GM12878 (cell line): Measurements from ENCODE around the gene ETHE1. TPM values are rescaled to one million over a fixed set of nuclear protein-coding genes. Genes with fewer than 3 reads are reported as not detected.

Experiments used
- CHD1 ChIP-seq: IDR thresholded peaks from 2 replicates; pipeline ENCODE4 v1.6.1; 2012; ENCODE audit warnings: low read depth, low read length, improper control_type of control experiment
- CHD2 ChIP-seq: IDR thresholded peaks from 2 replicates; pipeline ENCODE4 v1.6.1; 2011; ENCODE audit warnings: low read depth, low read length, improper control_type of control experiment, borderline replicate concordance
- EGR1 ChIP-seq, 2 experiments: IDR thresholded peaks; 1 replicate in 1 of 2; 2 replicates in 1 of 2; pipeline ENCODE4 v1.6.1; 2011 to 2012; ENCODE audit warnings: low read depth in 2 of 2, low read length in 2 of 2, borderline replicate concordance in 1 of 2, mild to moderate bottlenecking in 1 of 2, moderate library complexity in 1 of 2
- IRF4 ChIP-seq: IDR thresholded peaks from 2 replicates; pipeline ENCODE4 v1.6.1; 2011; ENCODE audit warnings: low read depth, low read length
- MXI1 ChIP-seq: fragments of 150-350 bp; IDR thresholded peaks from 2 replicates; pipeline ENCODE4 v1.6.1; 2011; ENCODE audit warnings: low read depth, mild to moderate bottlenecking, inconsistent platforms, low read length, improper control_type of control experiment
- NR2C2 ChIP-seq: IDR thresholded peaks from 2 replicates; pipeline ENCODE4 v1.6.1; 2011; ENCODE audit warnings: borderline replicate concordance, low read depth; ENCODE audit not compliant: control insufficient read depth, insufficient read length
- PAX5 ChIP-seq: IDR thresholded peaks from 2 replicates; pipeline ENCODE4 v1.6.1; 2011; ENCODE audit warnings: low read depth, low read length, borderline replicate concordance
- RBBP5 ChIP-seq: fragments of 200-600 bp; sonication (generic); conservative IDR thresholded peaks from 2 replicates; pipeline ENCODE4 v1.6.1; 2016
- SMAD5 ChIP-seq: IDR thresholded peaks from 2 replicates; pipeline ENCODE4 v1.6.1; 2016; ENCODE audit warnings: antibody characterized with exemption, low read depth
- TARDBP ChIP-seq: IDR thresholded peaks from 2 replicates; pipeline ENCODE4 v1.6.1; 2016; ENCODE audit warnings: borderline replicate concordance
- YBX1 ChIP-seq: fragments of 450-650 bp; IDR thresholded peaks from 2 replicates; pipeline ENCODE4 v1.6.1; 2016; ENCODE audit warnings: antibody characterized with exemption
- polyA plus RNA-seq, 11 experiments: library from polyadenylated mRNA; depleted of rRNA in 4 of 11; unstranded in 6 of 11; stranded (reverse) in 5 of 11; fragments of >200 nt; fragmentation: Nextera tagmentation in 4 of 11; fragmentation: Illumina TruSeq in 1 of 11; extraction: Ambion mirVana in 4 of 11; extraction: Trizol in 1 of 11; gene quantifications; 1 replicate in 1 of 11; 2 replicates in 10 of 11; pipeline versions ENCODE4 v1.2.1 to v1.2.3, GENCODE V29; 2011 to 2016; ENCODE audit warnings: inconsistent platforms in 2 of 11, missing spikeins in 2 of 11, low read depth in 1 of 11
- total RNA-seq, 4 experiments: library from RNA; depleted of rRNA in 3 of 4; stranded (reverse); fragments of >200 nt in 3 of 4; fragmentation: Illumina TruSeq in 1 of 4; extraction: Trizol in 1 of 4; gene quantifications; 2 replicates each; pipeline versions ENCODE4 v1.2.1 to v1.2.3, GENCODE V29; 2013 to 2021
- TF ChIP-seq, protein P1 (sequence below): fragments of 450-650 bp; IDR thresholded peaks from 2 replicates; pipeline ENCODE4 v1.6.1; 2017; ENCODE audit warnings: mild to moderate bottlenecking, moderate library complexity
- TF ChIP-seq, protein P2 (sequence below): fragments of 450-650 bp; formaldehyde crosslinking; IDR thresholded peaks from 2 replicates; pipeline ENCODE4 v1.4.0; 2022; ENCODE audit warnings: mild to moderate bottlenecking, moderate library complexity
- TF ChIP-seq, protein P3 (sequence below): fragments of 450-650 bp; IDR thresholded peaks from 2 replicates; pipeline ENCODE4 v1.6.1; 2017; ENCODE audit warnings: antibody characterized with exemption, mild to moderate bottlenecking, moderate library complexity
- TF ChIP-seq, protein P4 (sequence below): IDR thresholded peaks from 2 replicates; pipeline ENCODE4 v1.6.1; 2011; ENCODE audit warnings: low read depth, low read length, improper control_type of control experiment, borderline replicate concordance

The ETHE1 gene
- total and polyA plus RNA-seq, 10 of the 15 experiments (the other 5 are each of a cell fraction or from before 2014, with no cell fraction given): 22.1 to 155 (median 52.7) TPM

DNA sequence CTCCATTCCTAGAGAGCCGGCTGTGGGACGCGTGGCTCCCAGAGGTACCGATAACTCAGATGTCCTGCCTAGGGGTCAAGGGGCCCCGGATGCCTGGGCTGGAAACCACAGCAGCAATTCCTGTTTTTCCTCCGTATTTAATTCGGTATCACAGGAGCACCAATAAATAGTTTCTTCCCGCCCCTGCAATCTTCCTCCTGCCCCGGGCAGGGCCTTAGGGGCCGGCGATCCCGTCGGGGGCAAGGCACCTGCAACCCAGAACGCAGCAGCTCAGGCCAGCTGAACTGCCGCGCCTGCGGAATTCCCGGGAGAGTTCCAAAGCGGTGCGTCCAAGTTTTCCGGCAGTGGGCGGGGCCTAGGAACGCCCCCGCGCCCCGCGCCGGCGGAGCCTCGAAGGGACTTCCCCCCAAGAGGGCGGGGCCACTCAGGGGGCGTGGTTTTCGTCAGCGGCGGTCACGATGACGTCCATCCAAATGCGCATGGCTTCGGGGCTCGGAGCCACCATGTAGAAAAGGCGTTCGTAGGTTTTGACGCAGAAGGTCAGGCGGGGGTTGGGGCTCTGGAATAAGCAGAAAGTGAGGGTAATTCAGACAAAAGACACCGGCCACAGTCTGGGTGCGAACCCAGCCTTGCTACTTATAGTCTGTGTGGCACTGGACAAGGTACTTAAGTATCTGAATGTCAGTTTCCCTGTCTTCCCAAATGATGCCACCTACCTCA lies 51.9 kb downstream of the ETHE1 start (continued):
- TF ChIP-seq, protein P1, sequence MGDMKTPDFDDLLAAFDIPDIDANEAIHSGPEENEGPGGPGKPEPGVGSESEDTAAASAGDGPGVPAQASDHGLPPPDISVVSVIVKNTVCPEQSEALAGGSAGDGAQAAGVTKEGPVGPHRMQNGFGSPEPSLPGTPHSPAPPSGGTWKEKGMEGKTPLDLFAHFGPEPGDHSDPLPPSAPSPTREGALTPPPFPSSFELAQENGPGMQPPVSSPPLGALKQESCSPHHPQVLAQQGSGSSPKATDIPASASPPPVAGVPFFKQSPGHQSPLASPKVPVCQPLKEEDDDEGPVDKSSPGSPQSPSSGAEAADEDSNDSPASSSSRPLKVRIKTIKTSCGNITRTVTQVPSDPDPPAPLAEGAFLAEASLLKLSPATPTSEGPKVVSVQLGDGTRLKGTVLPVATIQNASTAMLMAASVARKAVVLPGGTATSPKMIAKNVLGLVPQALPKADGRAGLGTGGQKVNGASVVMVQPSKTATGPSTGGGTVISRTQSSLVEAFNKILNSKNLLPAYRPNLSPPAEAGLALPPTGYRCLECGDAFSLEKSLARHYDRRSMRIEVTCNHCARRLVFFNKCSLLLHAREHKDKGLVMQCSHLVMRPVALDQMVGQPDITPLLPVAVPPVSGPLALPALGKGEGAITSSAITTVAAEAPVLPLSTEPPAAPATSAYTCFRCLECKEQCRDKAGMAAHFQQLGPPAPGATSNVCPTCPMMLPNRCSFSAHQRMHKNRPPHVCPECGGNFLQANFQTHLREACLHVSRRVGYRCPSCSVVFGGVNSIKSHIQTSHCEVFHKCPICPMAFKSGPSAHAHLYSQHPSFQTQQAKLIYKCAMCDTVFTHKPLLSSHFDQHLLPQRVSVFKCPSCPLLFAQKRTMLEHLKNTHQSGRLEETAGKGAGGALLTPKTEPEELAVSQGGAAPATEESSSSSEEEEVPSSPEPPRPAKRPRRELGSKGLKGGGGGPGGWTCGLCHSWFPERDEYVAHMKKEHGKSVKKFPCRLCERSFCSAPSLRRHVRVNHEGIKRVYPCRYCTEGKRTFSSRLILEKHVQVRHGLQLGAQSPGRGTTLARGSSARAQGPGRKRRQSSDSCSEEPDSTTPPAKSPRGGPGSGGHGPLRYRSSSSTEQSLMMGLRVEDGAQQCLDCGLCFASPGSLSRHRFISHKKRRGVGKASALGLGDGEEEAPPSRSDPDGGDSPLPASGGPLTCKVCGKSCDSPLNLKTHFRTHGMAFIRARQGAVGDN: peak; percentile 65; the same call in 1 of the 2 replicates
- TF ChIP-seq RBBP5 (no peak), CHD2 (0 out of 2 replicates have a peak, but pooled peaks have one; percentile 17), SMAD5 (no peak), MXI1 (peak; percentile 18; the same call in 1 of the 2 replicates), TARDBP (no peak), IRF4 (no peak), CHD1 (no peak), YBX1 (no peak), EGR1 (IDR thresholded peaks at IDR 0.05; ENCODE audit: borderline replicate concordance in 1 of 2, low read depth in 2 of 2, low read length in 2 of 2) (peak in 1 of 2 experiments; percentile 96; a peak in 2 of 3 replicates), PAX5 (peak; percentile 20; the same call in 1 of the 2 replicates), NR2C2 (no peak)
- TF ChIP-seq, protein P2, sequence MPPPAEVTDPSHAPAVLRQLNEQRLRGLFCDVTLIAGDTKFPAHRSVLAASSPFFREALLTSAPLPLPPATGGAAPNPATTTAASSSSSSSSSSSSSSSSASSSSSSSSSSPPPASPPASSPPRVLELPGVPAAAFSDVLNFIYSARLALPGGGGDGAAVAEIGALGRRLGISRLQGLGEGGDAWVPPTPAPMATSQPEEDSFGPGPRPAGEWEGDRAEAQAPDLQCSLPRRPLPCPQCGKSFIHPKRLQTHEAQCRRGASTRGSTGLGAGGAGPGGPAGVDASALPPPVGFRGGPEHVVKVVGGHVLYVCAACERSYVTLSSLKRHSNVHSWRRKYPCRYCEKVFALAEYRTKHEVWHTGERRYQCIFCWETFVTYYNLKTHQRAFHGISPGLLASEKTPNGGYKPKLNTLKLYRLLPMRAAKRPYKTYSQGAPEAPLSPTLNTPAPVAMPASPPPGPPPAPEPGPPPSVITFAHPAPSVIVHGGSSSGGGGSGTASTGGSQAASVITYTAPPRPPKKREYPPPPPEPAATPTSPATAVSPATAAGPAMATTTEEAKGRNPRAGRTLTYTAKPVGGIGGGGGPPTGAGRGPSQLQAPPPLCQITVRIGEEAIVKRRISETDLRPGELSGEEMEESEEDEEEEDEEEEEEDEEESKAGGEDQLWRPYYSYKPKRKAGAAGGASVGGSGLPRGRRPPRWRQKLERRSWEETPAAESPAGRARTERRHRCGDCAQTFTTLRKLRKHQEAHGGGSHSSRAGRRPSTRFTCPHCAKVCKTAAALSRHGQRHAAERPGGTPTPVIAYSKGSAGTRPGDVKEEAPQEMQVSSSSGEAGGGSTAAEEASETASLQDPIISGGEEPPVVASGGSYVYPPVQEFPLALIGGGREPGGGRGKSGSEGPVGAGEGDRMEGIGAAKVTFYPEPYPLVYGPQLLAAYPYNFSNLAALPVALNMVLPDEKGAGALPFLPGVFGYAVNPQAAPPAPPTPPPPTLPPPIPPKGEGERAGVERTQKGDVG (CRISPR knock-in tag): no peak
- TF ChIP-seq, protein P3, sequence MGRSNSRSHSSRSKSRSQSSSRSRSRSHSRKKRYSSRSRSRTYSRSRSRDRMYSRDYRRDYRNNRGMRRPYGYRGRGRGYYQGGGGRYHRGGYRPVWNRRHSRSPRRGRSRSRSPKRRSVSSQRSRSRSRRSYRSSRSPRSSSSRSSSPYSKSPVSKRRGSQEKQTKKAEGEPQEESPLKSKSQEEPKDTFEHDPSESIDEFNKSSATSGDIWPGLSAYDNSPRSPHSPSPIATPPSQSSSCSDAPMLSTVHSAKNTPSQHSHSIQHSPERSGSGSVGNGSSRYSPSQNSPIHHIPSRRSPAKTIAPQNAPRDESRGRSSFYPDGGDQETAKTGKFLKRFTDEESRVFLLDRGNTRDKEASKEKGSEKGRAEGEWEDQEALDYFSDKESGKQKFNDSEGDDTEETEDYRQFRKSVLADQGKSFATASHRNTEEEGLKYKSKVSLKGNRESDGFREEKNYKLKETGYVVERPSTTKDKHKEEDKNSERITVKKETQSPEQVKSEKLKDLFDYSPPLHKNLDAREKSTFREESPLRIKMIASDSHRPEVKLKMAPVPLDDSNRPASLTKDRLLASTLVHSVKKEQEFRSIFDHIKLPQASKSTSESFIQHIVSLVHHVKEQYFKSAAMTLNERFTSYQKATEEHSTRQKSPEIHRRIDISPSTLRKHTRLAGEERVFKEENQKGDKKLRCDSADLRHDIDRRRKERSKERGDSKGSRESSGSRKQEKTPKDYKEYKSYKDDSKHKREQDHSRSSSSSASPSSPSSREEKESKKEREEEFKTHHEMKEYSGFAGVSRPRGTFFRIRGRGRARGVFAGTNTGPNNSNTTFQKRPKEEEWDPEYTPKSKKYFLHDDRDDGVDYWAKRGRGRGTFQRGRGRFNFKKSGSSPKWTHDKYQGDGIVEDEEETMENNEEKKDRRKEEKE: no peak
- TF ChIP-seq, protein P4, sequence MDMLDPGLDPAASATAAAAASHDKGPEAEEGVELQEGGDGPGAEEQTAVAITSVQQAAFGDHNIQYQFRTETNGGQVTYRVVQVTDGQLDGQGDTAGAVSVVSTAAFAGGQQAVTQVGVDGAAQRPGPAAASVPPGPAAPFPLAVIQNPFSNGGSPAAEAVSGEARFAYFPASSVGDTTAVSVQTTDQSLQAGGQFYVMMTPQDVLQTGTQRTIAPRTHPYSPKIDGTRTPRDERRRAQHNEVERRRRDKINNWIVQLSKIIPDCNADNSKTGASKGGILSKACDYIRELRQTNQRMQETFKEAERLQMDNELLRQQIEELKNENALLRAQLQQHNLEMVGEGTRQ: no peak
